Fibroblast of skin of left biceps (primary cell): ENCODE data around the gene DLX2.
A peak's percentile ranks its signal among the peaks of the same experiment; 100 is the strongest.

Experiments
- DNase-seq, 2 experiments: peaks; one replicate each; pipeline ENCODE4 v3.0.0-alpha.2; 2013; ENCODE audit warnings: low read depth in 2 of 2

Gene DLX2

DNA sequence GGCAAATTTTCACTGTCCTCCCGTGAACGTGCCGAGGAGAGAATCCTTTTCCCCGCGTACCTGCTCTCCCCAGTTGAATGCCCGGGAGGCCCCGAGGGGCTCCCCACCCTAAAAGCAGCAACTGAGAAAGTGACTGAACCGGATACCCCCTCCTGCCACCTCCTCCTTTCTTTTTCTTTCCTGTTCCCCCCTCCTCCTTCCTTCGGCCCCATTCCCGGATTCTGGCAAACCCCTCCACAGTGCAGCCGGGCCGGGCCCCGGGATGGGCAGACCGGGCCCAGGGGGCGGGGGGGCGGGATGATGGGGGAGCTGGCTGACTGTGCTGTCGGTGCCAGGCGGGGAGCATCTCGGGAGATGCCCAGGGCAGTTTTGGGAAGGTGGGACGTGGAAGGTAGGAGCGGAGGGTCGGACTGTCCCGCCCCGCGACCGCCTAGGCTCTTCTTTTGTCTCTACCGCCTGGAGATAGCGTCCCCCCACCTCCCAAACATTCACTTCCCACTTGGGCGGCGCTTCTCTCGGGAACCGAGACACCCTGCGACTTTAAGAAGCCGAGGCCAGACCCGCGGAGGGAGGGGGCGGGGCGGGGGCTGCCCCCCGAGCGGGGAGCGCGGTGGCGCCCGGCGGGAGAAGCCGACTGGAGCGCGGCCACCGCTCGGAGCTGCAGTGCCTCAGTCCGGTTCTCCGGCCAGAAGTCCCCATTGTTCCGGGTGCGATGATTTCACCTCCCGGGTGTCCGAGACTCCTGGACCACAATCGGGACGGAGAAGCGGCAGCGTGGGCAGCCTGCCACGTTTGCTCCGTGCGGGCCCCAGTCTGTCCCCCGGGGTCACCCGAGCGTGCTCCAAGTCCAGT lies 8.2 kb downstream of the DLX2 start:
- DNase-seq = no peak

DNA sequence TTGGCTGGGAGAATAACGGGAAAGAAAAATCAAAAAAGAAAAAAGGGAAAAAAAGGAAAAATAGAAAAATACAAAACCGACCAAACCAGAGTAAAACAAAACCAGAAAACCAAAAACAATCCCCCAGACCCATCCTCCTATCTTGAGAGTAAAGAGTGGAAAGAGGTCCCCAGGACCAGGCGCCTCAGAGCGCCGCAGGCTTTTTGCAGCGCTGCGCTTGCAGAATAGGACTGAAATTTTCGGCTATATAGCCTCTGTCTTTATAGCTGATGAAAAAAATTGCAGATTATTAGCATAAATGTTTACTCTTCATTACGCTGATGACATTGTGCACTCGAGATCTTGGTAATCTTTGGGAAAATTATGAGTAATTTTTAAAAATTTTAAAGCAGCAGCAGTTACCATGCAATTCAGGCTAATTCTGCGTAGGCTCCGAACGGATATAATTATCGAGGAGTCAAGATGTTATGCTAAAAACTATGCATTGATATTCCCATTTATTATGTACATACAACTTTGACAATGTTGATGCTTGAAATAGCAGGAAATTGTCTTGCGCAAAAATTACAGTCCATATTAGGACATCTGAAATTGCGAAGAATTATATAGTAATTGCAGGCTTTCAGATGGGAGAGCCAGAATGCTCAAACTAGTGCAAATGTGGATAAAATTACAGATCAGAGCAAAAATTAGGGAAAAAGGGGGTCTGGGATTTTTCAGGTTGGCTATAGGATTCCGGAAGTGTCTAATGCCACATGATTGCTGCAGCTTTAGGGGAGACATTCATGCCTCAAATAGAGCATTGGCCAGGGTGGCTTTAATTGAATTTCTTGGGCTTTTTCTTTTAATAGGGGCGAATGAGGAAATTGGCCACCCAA lies 9.0 kb downstream of the DLX2 start:
- DNase-seq = no peak

DNA sequence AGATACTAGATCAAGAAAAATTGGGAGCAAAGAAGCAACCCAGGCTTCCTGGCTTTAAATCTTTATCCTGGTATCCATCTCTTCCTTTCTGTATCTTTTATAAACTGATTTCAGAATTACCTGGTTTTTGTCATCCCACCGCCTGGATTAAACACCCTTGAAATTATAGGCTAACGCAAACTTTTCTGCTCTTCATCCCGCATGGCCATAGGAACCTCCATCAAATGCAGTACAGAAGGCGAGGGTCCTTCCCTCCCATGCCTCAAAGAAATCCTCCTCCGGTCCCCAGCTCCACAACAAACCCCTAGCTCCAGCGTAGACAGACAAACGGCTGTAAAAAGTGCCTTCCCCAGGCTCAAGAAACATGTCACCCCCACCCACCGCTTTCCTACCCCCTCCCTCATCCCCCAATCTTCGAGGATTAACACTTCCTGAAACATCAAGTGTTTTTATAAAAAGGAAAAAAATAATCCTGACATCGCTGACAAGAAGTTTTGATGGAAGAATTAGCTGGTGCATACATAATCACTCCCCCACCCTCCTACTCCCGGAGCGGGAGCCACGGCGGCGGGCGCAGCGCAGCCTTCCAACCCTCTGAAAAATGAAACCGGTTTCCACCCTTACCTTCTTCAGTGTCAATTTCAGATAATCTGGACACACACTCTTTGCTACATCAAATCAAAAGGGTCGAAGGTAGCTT lies 9.8 kb downstream of the DLX2 start:
- no peak for DNase-seq

DNA sequence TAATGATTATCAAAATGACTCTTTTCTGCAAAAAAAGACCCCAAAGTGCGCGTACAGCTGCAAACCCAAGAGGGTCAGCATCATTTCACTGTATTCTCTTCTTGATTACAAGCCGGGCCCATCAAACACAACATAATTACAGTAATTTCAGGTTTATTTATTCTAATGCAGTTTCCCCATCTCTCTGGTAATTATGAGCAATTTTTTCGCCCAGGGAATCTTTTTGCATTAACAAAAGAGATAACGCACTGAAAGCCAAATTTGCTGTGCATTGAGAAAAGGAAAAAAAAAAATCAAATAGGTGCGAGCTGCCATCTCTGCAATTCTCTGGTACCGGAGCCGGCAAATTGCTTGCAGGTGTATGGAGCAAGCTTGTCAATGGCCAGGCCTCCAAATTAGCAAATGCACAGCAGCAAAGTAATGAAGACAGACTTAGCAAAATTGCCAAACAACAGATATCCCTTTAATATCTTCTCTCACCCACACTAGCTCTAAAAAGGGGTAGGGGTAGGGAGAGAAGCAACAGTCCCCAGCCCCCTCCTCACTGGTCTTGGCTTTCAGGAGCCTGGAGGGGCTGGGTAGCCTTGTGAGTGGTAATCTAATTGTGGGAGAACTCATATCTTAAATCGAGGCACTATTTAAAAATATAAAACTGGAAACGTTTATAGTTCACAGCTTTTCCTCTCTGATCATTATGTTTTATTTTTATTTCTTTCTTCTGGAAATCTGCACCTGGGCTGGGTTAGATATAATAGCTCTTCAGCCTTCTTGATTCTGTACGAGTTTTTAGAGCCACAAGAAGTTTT lies 10.7 kb downstream of the DLX2 start:
- DNase-seq = no peak

DNA sequence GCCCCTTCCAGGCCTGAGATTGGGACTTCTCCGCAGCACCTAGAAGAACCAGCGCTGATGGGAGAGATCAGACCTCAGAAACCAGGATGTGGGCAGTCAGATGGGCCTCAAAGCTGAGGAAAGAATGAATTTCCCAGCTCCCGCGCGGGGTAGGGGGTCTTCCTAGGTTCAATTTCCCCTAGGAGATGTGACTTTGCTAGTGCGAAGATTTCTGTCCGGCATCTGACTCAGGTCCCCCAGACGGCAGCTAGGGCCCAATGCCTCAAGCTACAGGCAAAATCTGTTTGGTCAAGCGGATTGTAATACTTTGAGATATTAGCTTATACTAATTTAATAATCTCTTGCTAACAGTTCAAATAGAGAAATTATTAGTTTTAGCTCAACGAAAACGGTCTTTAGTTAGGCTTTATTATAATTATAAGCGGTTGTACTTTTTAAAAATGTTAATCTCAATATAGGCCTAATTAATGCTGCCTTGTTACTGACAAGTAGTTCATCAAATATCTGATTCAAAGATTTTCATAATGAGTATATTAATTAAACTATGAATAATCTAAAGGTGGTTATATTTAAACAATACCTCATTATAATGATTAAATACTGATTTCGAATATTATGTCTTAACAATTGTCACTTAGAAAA lies 11.6 kb downstream of the DLX2 start:
- no peak for DNase-seq

DNA sequence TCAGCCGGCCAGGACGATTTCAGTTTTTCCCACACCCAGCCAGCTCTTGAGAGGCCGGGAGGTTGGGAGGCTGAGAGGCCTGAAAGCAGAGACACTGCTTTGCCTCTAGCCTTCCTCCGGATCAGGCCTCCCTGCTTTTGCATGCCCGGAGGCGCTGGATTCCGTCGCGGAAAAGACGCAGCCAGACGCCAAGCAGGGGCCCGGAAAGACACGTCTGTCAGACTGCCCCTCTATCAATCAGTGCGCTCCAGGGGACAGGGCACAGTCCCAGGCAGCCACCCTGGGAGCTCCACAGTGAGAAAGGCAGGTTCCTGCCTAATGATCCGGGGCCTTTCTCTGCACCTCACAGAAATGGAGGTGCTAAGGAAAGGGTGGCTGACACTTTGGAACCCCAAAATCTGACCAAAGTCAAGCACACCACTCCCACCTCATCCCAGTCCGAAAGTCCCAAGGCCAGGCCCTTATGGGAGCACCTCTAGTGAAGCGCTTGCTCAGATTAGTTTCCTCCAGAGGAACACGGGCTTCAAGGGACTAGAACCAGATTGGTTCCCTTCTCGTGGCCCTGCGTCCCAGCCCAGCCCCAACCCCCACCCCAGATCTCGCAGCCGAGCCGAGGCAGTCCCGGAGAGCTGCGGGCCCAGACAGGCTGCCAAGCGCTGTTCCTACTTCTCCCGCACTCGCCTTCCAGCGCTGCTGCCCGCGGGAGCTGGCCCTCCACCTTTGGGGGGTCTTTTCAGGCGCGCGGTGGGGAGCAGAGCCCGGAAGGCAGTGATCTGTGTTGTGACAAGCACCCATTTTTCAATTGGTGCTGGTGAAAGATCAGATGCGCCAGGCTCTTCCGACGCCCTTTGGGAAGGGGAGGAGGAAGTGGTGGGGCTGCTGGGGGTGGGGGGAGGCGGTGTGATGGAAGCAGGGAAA lies 12.4 kb downstream of the DLX2 start:
- no peak for DNase-seq

DNA sequence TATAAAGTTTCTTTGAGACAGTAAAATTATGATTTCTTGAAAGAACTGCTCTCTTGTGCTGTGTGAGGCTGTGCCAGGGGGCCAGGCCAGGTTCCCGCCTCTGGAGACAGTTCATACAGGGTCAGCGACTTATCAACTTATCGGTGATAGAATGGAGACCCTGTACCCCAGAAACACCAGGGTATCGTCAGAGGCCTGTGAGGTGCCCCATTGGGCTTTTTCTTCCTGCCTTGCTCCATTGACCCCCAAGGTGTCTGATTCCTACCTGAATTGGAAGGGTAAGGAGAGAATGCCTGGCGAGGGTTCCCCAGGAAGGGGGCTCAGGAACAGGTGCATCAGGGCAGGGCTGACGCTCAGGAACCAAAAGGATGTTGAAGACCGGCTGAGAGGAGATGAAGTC lies 13.1 kb downstream of the DLX2 start:
- DNase-seq = no peak

DNA sequence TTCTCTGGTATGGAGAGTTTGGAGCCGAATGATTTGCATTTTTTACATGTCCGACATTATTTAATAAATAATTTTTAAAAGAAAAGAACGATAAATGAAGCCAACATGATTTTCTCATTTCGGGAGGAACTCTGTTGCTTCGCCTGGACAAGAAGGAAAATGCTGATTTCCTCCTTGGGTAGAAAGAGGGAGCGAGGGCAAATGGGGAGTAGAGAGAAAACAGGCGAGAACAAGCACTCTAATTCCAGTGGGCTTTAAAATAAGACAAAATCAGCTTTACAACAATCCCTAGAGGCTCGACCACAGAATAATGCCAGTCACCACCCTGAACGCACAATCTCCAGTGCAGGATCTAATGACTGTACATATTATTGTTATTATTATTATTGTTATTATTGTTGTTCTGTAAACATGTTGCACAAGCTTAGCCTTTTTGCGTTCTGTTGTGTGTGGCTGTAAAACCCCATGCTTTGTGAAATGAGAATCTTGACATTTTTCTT lies 13.6 kb downstream of the DLX2 start:
- no peak for DNase-seq

DNA sequence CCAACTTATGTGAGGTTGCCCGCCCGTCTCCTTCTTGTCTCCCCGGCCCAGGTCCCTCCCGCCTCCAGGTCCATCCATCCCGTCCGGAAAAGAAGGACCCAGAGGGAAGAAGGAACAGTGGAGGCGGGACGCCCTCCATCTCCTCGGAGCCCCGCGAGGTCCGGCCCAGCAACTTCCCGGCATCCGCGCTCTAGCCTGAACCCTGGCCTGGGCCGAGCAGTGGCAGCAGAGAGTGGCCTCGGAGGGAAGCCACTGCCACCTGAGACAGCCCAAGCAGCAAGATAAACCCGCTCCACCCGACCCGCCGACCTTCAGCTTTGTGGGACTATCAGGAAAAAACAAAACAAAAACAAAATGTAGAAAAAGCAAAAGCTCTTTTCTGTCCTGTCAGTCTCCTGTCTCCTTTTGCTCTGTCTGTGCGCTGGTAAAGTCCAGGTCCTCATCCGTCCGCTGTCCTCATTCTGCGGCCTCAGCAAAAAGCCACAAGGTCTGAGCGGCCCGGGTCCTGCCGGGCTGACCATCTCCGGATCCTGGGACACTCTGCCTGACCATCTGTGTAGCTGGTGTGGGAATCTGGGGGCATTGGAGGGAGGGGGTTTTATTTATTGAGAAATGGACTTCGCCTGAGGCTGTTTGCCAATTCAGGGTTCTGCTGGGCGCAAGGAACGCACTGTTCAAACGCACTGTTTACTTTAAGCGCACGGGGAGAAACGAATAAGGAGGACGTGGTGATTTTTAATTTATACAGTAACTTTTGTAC lies 14.3 kb downstream of the DLX2 start:
- no peak for DNase-seq

DNA sequence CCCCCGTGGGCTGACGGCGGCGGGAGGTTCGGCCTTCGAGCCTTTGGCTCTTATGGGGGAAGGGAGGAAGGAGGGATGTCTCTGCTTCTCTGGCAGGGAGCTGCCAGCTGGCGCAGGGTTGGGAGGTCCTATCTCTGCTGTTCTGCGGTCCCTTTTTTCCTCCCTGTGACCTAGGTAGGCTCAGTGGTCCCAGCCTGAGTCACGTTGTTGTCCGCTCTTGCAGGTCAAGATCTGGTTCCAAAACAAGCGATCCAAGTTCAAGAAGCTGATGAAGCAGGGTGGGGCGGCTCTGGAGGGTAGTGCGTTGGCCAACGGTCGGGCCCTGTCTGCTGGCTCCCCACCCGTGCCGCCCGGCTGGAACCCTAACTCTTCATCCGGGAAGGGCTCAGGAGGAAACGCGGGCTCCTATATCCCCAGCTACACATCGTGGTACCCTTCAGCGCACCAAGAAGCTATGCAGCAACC lies 14.9 kb downstream of the DLX2 start:
- no peak for DNase-seq

DNA sequence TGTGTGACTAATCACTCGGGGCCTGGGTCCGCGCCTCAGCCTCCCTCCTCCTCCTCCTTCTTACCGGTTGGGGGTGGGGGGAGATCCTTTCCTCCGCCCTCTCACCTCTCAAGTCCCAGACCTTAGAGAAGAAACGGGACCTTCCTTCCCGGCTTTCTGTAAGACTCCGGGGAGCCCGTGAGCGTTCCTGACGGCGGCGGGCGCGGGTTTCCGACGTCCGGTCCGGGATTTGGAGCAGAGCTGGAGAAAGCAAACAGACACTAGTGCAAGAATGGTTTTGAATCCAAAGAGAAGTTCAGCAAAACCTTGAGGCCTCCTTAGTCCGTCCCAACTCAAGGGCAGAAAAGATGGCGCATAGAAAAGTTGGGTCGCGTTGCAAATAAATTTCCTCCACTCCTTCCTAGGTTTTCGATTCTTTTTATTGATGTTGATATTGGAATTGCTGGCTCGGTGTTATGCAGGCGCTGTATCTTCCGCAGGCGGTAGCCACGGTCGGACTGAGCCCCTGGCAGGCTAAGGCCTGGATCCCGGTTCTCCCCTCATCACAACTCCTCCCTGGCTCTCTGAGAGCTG lies 15.4 kb downstream of the DLX2 start:
- DNase-seq = no peak

DNA sequence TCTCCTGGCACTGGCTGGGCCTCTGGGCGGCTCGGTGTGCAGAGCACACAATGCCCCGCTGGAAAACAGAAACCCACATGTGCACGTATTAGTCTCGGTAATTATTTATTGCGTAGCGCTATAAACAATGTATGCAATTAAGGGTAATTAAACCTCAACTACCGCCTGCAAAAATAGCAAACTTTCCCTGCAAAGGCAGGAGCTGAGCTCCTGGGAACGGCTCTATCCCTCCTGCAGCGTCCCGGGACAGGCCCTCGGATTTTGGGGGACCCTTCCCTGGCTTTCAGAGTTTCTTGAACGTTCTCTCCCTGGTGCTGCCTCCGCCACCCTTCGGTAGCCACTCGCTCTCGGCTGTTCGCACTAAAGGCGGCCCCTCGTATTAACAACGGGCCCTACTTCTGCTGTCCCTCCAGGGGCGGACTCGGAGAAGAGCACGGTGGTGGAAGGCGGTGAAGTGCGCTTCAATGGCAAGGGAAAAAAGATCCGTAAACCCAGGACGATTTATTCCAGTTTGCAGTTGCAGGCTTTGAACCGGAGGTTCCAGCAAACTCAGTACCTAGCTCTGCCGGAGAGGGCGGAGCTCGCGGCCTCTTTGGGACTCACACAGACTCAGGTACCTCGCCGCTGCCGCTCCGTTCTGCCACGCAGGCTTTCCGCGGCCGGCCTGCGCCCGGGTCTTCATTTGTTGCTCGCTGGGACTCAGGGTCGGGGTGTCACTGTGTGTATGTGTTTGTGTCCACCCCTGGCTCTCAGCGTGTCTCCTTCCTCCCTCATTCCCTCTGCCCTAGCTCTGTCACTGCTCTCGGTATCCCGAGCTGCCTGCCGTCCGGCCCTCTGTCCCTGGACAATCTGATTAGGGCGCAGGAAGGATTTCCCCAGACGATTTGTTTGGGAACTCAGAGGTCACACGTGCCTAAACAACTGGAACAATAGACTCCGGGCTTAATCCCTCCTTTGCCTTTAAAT lies 16.2 kb downstream of the DLX2 start:
- no peak for DNase-seq

DNA sequence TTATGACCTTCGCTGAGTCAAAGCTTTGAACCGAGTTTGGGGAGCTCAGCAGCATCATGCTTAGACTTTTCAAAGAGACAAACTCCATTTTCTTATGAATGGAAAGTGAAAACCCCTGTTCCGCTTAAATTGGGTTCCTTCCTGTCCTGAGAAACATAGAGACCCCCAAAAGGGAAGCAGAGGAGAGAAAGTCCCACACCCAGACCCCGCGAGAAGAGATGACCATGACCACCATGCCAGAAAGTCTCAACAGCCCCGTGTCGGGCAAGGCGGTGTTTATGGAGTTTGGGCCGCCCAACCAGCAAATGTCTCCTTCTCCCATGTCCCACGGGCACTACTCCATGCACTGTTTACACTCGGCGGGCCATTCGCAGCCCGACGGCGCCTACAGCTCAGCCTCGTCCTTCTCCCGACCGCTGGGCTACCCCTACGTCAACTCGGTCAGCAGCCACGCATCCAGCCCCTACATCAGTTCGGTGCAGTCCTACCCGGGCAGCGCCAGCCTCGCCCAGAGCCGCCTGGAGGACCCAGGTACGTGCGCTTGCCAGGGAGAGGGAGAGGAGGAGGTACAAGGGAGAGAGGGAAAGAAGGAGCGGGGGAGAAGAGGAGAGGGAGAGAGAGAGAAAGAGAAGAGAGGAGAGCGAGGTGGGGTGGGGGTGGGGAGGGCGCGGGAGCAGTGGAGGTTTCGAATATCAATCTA lies 17.1 kb downstream of the DLX2 start, which contains the start of gene DLX1:
DLX1 (plus strand) TSS at position 48 of the 700 bp plus-strand sequence; CDS start at position 219, 171 bp downstream.
- no peak for DNase-seq

DNA sequence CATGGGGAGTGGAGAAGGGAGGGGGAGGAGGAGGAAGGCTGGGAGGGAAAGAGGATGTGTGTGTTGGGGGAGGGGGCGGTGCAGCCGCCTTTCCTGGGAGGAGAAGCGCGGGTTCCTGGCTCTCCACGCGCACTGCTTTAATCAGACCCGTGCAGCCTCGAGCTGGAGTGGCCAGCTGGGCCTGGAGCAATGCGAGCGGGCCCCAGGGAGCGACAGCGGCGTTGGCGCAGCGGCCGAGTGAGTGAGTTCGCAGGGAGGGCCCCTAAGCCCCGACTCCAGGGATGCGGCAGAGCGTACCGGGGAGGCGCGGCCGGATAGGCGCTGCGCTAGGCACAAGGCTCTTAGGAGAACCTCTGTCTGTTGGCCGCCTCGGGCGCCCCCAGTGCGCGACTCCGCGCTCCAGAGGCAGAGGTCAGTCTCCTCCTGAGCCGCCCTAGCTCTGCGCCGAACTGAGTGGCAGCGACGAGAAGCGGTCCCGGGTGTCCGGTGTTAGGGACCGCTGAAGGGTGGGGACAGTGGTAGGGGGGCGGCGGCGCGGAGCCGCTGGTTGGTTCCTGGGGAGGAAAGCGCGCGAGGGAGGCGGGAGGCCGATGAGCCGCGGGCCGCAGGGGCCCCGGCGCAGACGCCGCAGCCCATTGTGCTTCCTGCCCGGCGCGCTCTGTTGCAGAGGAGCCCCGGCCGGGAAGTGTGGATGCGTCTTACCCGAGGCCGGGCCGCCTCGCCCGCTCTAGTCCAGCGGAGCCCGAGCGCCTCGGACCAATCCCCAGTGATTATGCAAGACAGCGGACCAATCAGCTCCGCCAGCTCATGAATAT lies 17.8 kb downstream of the DLX2 start:
- peak; percentile 87 to 90 for DNase-seq

DNA sequence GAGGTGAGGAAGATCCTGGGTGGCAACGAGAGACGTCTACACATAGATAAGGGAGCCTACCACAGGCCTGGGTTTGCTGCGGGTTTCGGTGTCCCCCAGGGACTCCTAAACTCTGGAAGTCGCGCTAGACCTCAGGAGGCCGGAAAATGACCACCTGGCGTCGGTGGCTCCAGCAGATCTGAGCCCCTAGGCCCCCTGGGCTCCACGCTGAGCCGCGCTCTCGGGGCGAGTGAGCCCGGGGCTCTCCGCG lies 18.4 kb downstream of the DLX2 start:
- no peak for DNase-seq
